Smooth muscle cell (in vitro differentiated cells): Measurements from ENCODE around the gene PLEKHG4B. TPM values are rescaled to one million over a fixed set of nuclear protein-coding genes. Genes with fewer than 3 reads are reported as not detected.

Source experiments
- DNase-seq: peaks from one replicate; lab custom pipeline; 2025; ENCODE audit not compliant: unreplicated experiment; lab: John Stamatoyannopoulos, UW
- H2AFZ ChIP-seq: fragments of 200-600 bp; sonication (generic); 2 replicates; pipeline ENCODE4 v1.6.0; 2016; ENCODE audit warnings: antibody characterized with exemption, low read depth, mild to moderate bottlenecking
- H3F3A ChIP-seq: fragments of 200-600 bp; sonication (generic); 2 replicates; pipeline ENCODE4 v1.6.0; 2017; ENCODE audit warnings: antibody characterized with exemption, low read depth
- H3K27ac ChIP-seq: fragments of 200-600 bp; sonication (generic); 2 replicates; pipeline ENCODE4 v1.5.1; 2016; ENCODE audit warnings: low read depth, mild to moderate bottlenecking
- H3K27me3 ChIP-seq: fragments of 200-600 bp; sonication (generic); 2 replicates; pipeline ENCODE4 v1.6.1; 2016; ENCODE audit warnings: low read depth, mild to moderate bottlenecking
- H3K36me3 ChIP-seq: fragments of 200-600 bp; sonication (generic); 2 replicates; pipeline ENCODE4 v1.5.1; 2016; ENCODE audit warnings: low read depth
- H3K4me1 ChIP-seq: fragments of 200-600 bp; sonication (generic); 2 replicates; pipeline ENCODE4 v1.5.1; 2016; ENCODE audit warnings: low read depth
- H3K4me2 ChIP-seq: fragments of 200-600 bp; sonication (generic); 2 replicates; pipeline ENCODE4 v1.6.0; 2016; ENCODE audit warnings: mild to moderate bottlenecking
- H3K4me3 ChIP-seq: fragments of 200-600 bp; sonication (generic); 2 replicates; pipeline ENCODE4 v1.5.1; 2016; ENCODE audit warnings: mild to moderate bottlenecking
- H3K79me2 ChIP-seq: fragments of 200-600 bp; sonication (generic); 2 replicates; pipeline ENCODE4 v1.6.0; 2016; ENCODE audit warnings: low read depth, mild to moderate bottlenecking
- H3K9ac ChIP-seq: fragments of 200-600 bp; sonication (generic); 2 replicates; pipeline ENCODE4 v1.6.0; 2016; ENCODE audit warnings: low read depth
- H3K9me3 ChIP-seq: fragments of 200-600 bp; sonication (generic); replicated peaks from 2 replicates; pipeline ENCODE4 v1.5.1; 2016; ENCODE audit warnings: low read depth
- H4K20me1 ChIP-seq: fragments of 200-600 bp; sonication (generic); 2 replicates; pipeline ENCODE4 v1.6.0; 2016; ENCODE audit warnings: low read depth
- WGBS: methylation state at CpG from one replicate; pipeline ENCODE4 v1.1.7; 2016; ENCODE audit warnings: low lambda C conversion rate; 5-methylcytosine and 5-hydroxymethylcytosine counted together
- polyA plus RNA-seq: library from polyadenylated mRNA; unstranded; fragments of >200 nt; fragmentation: Nextera tagmentation; extraction: Ambion mirVana; gene quantifications from 2 replicates; pipeline ENCODE4 v1.2.1, GENCODE V29; 2016
- total RNA-seq: library from RNA; depleted of rRNA; stranded (reverse); fragments of >200 nt; gene quantifications from 2 replicates; pipeline ENCODE4 v1.2.3, GENCODE V29; 2014
- TF ChIP-seq, protein P1 (sequence below): fragments of 200-600 bp; sonication (generic); IDR thresholded peaks from 2 replicates; pipeline ENCODE4 v1.5.1; 2017; ENCODE audit warnings: borderline replicate concordance, mild to moderate bottlenecking, antibody characterized with exemption; ENCODE audit not compliant: insufficient read depth, poor library complexity, severe bottlenecking

Gene PLEKHG4B
- total and polyA plus RNA-seq, 2 experiments from 2014 or later, result 6.3 to 12.1 TPM

DNA sequence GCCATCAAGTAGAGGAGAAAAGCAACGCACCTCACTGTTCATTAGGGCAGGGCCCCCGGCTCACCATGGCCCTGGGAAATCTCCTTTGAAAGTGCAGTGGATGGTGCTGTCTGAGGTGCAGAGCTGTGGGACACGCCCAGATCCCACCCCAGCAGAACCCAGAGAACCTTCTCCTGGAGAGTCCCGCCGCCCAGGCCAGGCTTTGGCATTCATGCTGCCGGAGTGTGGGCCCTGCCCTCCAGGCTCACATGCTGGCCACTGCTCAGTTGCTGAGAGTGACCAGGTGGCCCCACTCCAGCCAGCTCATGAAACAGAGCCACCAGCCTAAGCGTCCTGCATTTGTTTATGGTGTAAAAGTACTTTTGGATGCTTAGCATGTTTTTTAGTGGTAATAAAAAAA, 75.5 kb downstream of the PLEKHG4B start:
- Histone ChIP-seq H3K9me3 (no peaks in the 10 kb centered on the region), H3F3A (no peaks in the 10 kb centered on the region), H2AFZ (no peak overlapping the region), H3K4me2 (no peak overlapping the region), H4K20me1 (no peaks in the 10 kb centered on the region), H3K27me3 (no peaks in the 10 kb centered on the region), H3K36me3 (no peaks in the 10 kb centered on the region), H3K4me1 (no peaks in the 10 kb centered on the region), H3K27ac (peak overlapping the region; percentile 92), H3K79me2 (no peaks in the 10 kb centered on the region), H3K4me3 (no peak overlapping the region), H3K9ac (peak overlapping the region; percentile 77)
- TF ChIP-seq, protein P1, sequence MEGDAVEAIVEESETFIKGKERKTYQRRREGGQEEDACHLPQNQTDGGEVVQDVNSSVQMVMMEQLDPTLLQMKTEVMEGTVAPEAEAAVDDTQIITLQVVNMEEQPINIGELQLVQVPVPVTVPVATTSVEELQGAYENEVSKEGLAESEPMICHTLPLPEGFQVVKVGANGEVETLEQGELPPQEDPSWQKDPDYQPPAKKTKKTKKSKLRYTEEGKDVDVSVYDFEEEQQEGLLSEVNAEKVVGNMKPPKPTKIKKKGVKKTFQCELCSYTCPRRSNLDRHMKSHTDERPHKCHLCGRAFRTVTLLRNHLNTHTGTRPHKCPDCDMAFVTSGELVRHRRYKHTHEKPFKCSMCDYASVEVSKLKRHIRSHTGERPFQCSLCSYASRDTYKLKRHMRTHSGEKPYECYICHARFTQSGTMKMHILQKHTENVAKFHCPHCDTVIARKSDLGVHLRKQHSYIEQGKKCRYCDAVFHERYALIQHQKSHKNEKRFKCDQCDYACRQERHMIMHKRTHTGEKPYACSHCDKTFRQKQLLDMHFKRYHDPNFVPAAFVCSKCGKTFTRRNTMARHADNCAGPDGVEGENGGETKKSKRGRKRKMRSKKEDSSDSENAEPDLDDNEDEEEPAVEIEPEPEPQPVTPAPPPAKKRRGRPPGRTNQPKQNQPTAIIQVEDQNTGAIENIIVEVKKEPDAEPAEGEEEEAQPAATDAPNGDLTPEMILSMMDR, result no peak
- no peak for DNase-seq
- WGBS, result 83% methylated on average over 7 of the region's 7 CpGs

DNA sequence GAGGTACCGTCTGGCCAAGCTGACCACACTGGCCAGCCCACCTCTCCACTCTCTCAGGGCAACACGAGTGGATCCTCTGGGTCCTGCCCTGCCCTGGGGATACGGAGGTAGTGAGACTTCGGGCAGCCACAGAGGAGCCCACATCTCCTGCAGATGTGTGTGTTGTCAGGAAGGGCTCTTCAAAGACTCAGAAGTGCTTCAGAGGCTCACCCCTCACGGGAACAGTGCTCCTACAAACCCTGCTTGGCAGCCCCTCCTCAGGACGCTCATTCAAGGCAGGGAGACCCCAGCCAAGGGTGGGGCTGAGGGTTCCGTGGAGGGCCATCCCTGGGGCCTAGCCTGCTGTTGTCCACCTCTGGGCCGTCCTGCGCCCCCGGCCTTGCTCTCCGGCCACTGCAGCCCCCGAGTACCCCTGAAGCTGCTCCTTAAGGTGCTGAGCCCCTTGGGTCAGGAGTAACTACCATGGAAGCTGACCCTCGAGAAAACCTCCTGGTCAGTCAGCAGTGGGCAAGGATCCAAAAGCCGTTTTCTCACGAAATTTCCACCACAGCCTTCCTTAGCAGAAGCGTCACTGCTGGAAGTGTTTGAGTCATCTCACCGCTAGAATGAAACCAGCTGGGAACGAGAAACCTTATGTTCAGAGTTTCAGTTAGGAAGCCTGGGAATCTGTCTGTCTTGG, 76.2 kb downstream of the PLEKHG4B start:
- WGBS, result 81% methylated on average over 18 of the region's 18 CpGs
- TF ChIP-seq, protein P1, result no peak

DNA sequence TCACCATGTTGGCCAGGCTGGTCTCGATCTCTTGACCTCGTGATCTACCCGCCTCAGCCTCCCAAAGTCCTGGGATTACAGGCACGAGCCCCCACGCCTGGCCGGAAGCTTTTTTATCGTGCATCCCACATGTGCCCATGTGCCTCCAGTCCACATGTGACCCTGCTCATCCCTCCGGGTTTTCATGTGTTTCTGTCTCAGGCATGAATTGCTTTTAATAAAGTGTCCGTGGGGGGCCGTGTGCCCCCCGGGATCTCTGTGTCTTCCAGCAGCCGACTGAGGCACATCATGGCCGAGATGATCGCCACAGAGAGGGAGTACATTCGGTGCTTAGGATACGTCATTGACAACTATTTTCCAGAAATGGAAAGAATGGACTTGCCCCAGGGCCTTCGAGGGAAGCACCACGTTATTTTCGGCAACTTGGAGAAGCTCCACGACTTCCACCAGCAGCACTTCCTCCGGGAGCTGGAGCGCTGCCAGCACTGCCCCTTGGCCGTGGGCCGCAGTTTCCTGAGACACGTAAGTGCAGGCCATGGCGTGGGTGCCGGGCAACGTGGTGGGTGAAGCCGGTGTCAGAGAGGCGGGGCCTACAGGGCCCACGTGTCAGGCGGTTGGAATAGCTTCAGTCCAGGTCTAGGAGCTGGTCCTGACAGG, 77.2 kb downstream of the PLEKHG4B start:
- Histone ChIP-seq H3K27ac (peak overlapping the region; percentile 92), H3K36me3 (no peaks in the 10 kb centered on the region), H3F3A (no peaks in the 10 kb centered on the region), H3K9me3 (no peaks in the 10 kb centered on the region), H3K4me1 (no peaks in the 10 kb centered on the region), H3K27me3 (no peaks in the 10 kb centered on the region), H3K4me3 (no peak overlapping the region), H3K4me2 (no peak overlapping the region), H4K20me1 (no peaks in the 10 kb centered on the region), H3K79me2 (no peaks in the 10 kb centered on the region), H3K9ac (no peak overlapping the region), H2AFZ (no peak overlapping the region)
- 90% methylated on average over 32 of the region's 32 CpGs for WGBS
- DNase-seq, result no peak
- TF ChIP-seq, protein P1, result no peak

More for the DNA sequence above, 76.2 kb downstream of the PLEKHG4B start:
- no peak overlapping the region for H3K4me3 ChIP-seq
- H3K79me2 ChIP-seq, result no peaks in the 10 kb centered on the region
- no peaks in the 10 kb centered on the region for H3K36me3 ChIP-seq
- no peak overlapping the region for H2AFZ ChIP-seq
- peak overlapping the region; percentile 92 for H3K27ac ChIP-seq
- H3F3A ChIP-seq, result no peaks in the 10 kb centered on the region
- H4K20me1 ChIP-seq, result no peaks in the 10 kb centered on the region
- H3K4me2 ChIP-seq, result peak overlapping the region; percentile 50
- DNase-seq, result no peak
- H3K9ac ChIP-seq, result peak overlapping the region; percentile 77
- no peaks in the 10 kb centered on the region for H3K27me3 ChIP-seq
- H3K4me1 ChIP-seq, result no peaks in the 10 kb centered on the region
- H3K9me3 ChIP-seq, result no peaks in the 10 kb centered on the region
